Esophagus muscularis mucosa (tissue), 4 donors: ENCODE data around the gene PLAGL2. TPM values are rescaled to one million over a fixed set of nuclear protein-coding genes. Genes with fewer than 3 reads are reported as not detected.

Experiments
- DNase-seq: peaks from one replicate; pipeline ENCODE4 v3.0.0-alpha.2; 2017; ENCODE audit errors: extremely low spot score
- H3K27ac ChIP-seq, 4 donors: fragments of 200-600 bp; sonication (generic); replicated peaks in 1 of 4; 1 replicate in 3 of 4; 2 replicates in 1 of 4; pipeline ENCODE4 v1.5.1; 2016 to 2019; ENCODE audit warnings: mild to moderate bottlenecking in 1 of 4
- H3K27me3 ChIP-seq, 4 donors: fragments of 200-600 bp; sonication (generic); one replicate each; pipeline versions ENCODE4 v1.5.1 to v1.6.0; 2016 to 2019
- H3K36me3 ChIP-seq, 4 donors: fragments of 200-600 bp; sonication (generic); one replicate each; pipeline ENCODE4 v1.5.1; 2016 to 2019
- H3K4me1 ChIP-seq, 4 donors: fragments of 200-600 bp; sonication (generic); one replicate each; pipeline ENCODE4 v1.5.1; 2016 to 2019
- H3K4me3 ChIP-seq, 4 donors: fragments of 200-600 bp; sonication (generic); 1 replicate in 2 of 4; 2 replicates in 2 of 4; pipeline ENCODE4 v1.5.1; 2016 to 2019; ENCODE audit warnings: mild to moderate bottlenecking in 4 of 4, moderate library complexity in 1 of 4
- H3K9me3 ChIP-seq, 4 donors: fragments of 200-600 bp; sonication (generic); 1 replicate in 3 of 4; 2 replicates in 1 of 4; pipeline ENCODE4 v1.5.1; 2016 to 2019
- CTCF ChIP-seq, 3 experiments: fragments of 200-600 bp in 2 of 3; fragments of 450-650 bp in 1 of 3; sonication (generic) in 2 of 3; IDR thresholded peaks; one replicate each; pipeline ENCODE4 v1.5.1; 2017 to 2019; ENCODE audit warnings: antibody characterized with exemption in 3 of 3, mild to moderate bottlenecking in 2 of 3, moderate library complexity in 1 of 3
- EP300 ChIP-seq: sonication (generic); formaldehyde crosslinking; IDR thresholded peaks from one replicate; pipeline ENCODE4 v1.6.1; 2017; ENCODE audit warnings: antibody characterized with exemption
- POLR2A ChIP-seq: fragments of 450-650 bp; IDR thresholded peaks from one replicate; pipeline ENCODE4 v1.6.1; 2017; ENCODE audit warnings: antibody characterized with exemption, moderate library complexity, mild to moderate bottlenecking, low read depth
- POLR2AphosphoS5 ChIP-seq, 2 donors: sonication (generic); formaldehyde crosslinking; IDR thresholded peaks; one replicate each; pipeline ENCODE4 v1.6.1; 2017; ENCODE audit warnings: antibody characterized with exemption in 2 of 2
- WGBS: methylation state at CpG from one replicate; pipeline ENCODE4 v1.1.5; 2018; 5-methylcytosine and 5-hydroxymethylcytosine counted together
- intact Hi-C: fragments of 100-400 bp; cut with DNase I; formaldehyde crosslinking; loops from one replicate; pipeline ENCODE4 v1.15.1; 2023
- total RNA-seq, 4 donors: library from RNA; depleted of rRNA; stranded (reverse); fragments of >200 nt; gene quantifications; one replicate each; pipeline versions ENCODE4 v1.1.0 to v1.2.1, GENCODE V29; 2016

Gene PLAGL2
- total RNA-seq, 4 donors from 2014 or later = 5.4 to 10.8 (median 8.0) TPM

- no peaks in the 10 kb centered on the region for H3K9me3 ChIP-seq
- no peaks in the 10 kb centered on the region for H3K4me1 ChIP-seq
- H3K36me3 ChIP-seq = no peaks in the 10 kb centered on the region
- no peak for TF ChIP-seq POLR2AphosphoS5 (IDR thresholded peaks at IDR 0.05)
- TF ChIP-seq POLR2A = no peak
- no peak for TF ChIP-seq EP300
- TF ChIP-seq CTCF (IDR thresholded peaks at IDR 0.05) = no peak
- intact Hi-C loops = no loop called here
- H3K4me3 ChIP-seq = no peak overlapping the region
- H3K27ac ChIP-seq = no peak overlapping the region
- 88% methylated on average over 4 of the region's 4 CpGs for WGBS
- no peak for DNase-seq
- no peaks in the 10 kb centered on the region for H3K27me3 ChIP-seq
Measured at GRCh38 chr20:32244959-32245358, 37.4 kb upstream of the PLAGL2 start.

GRCh38 chr20:32244150-32244823 is 36.7 kb upstream of the PLAGL2 start:
- TF ChIP-seq POLR2AphosphoS5 (IDR thresholded peaks at IDR 0.05) = no peak
- TF ChIP-seq POLR2A = no peak
- TF ChIP-seq EP300 = no peak
- no peak for TF ChIP-seq CTCF (IDR thresholded peaks at IDR 0.05)
- 95% methylated on average over 6 of the region's 6 CpGs for WGBS
- intact Hi-C loops = no loop called here
- Histone ChIP-seq H3K4me3 (no peak overlapping the region), H3K9me3 (no peaks in the 10 kb centered on the region), H3K27ac (no peak overlapping the region), H3K36me3 (no peaks in the 10 kb centered on the region), H3K27me3 (no peaks in the 10 kb centered on the region), H3K4me1 (no peaks in the 10 kb centered on the region)
- no peak for DNase-seq

- Histone ChIP-seq H3K4me1 (no peaks in the 10 kb centered on the region), H3K9me3 (no peaks in the 10 kb centered on the region), H3K4me3 (no peak overlapping the region), H3K27ac (no peak overlapping the region), H3K27me3 (no peaks in the 10 kb centered on the region), H3K36me3 (peaks cover 0 to 8% (median 2%) of the 10 kb centered on the region in 4 donors)
- intact Hi-C loops = no loop called here
- no peak for TF ChIP-seq POLR2AphosphoS5 (IDR thresholded peaks at IDR 0.05)
- TF ChIP-seq CTCF (IDR thresholded peaks at IDR 0.05) = no peak
- no peak for TF ChIP-seq POLR2A
- TF ChIP-seq EP300 = no peak
- DNase-seq = no peak
- 86% methylated on average over 4 of the region's 4 CpGs for WGBS
Measured at GRCh38 chr20:32241807-32242206, 34.3 kb upstream of the PLAGL2 start.

- intact Hi-C loops = no loop called here
- Histone ChIP-seq H3K27ac (no peak overlapping the region), H3K9me3 (no peaks in the 10 kb centered on the region), H3K36me3 (peaks cover 0 to 22% (median 16%) of the 10 kb centered on the region in 4 donors), H3K4me1 (no peaks in the 10 kb centered on the region), H3K27me3 (no peaks in the 10 kb centered on the region), H3K4me3 (no peak overlapping the region)
- 0% methylated on average over 1 of the region's 1 CpG for WGBS
- no peak for DNase-seq
- TF ChIP-seq POLR2AphosphoS5 (IDR thresholded peaks at IDR 0.05) = no peak
- no peak for TF ChIP-seq CTCF (IDR thresholded peaks at IDR 0.05)
- no peak for TF ChIP-seq EP300
- no peak for TF ChIP-seq POLR2A
Measured at GRCh38 chr20:32240205-32240604, 32.7 kb upstream of the PLAGL2 start.
